Globus pallidus (tissue), 1 donor: ENCODE results near the gene ATP2B3.

Source experiments
- DNase-seq: peaks from one replicate; pipeline ENCODE4 v3.0.0-alpha.2; 2015; ENCODE audit warnings: low spot score

ATP2B3 gene

DNA sequence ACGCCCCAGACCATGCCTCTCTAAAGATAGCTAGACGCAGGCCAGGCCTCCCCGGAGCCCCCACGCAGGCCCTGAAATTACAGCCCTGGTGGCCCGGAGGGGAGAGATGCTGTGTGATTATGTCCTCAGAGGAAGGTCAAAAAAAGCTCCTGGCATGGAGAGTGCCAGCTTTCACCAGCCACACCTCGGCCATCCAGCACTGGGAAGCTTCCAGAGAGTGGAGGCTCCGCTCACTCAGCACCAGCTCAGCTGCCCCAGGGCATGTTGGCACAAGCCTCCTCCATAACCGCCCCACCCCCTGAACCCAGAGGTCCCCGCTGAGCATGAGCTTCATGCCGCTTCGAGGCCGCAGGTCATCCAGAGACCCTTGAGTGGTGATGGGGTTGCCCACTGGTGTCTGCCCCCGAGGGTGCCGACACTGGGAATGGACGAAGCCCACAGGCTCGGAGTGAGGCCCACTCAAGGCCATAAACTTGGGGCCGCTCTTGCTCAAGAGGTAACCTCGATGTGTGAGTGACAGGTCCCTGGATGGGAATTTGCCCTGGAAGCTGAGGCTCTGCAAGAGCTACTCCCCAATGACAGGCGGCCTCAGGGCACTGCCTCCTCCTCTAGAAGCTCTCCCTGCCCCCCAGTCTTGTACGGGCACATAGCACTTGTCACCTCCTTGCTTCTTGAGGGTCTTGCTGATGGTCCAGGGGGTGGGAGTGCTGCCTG lies 27.1 kb upstream of the ATP2B3 start:
- DNase-seq, result no peak

DNA sequence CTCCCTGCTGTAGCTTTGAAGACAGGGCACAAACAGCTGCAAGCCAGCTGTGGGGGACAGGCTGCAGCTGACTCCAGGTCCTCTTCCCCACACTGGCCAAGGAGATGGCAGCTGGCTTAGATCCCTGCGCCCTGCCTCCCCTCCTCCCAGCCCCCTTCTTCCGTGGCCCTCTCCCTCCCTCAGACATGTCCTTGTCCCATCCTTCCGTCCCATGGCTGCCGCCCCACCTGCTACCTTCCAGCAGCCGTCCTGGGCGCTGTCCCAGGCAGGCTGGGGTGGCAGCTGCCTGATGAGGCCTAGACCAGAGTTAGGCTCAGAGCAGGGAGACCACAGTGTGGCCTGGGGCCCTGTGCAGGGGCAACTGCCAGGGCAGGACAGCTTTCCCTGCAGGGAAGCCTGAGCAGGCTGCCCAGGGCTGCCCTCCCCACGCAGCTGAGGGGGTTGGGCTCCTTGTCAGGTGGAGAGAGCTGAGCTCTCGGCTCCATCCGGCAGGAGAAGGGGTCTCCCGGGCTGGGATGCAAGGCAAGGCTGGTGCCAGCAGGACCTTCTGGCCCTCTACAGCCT lies 26.0 kb upstream of the ATP2B3 start:
- DNase-seq, result no peak

DNA sequence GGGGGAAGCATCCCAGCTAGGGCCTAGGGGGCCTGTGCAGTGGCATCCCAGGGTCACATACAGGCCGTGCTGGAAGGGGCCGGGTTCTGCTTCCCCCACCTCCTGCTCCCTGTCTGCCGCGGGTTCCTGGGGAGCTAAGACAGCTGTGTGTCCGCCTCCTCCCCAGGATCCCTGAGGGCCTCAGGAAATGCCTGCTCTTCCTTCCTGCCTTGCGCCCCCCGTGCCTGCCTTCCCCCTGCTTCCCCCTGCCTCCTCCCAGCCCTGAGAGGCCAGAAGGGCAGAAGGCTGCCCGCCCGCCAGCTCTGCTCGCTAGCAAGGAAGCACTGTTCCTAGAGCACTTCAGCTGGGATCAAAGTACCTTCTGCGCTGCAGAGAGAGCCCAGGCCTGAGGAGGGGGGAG lies 25.5 kb upstream of the ATP2B3 start:
- no peak for DNase-seq

DNA sequence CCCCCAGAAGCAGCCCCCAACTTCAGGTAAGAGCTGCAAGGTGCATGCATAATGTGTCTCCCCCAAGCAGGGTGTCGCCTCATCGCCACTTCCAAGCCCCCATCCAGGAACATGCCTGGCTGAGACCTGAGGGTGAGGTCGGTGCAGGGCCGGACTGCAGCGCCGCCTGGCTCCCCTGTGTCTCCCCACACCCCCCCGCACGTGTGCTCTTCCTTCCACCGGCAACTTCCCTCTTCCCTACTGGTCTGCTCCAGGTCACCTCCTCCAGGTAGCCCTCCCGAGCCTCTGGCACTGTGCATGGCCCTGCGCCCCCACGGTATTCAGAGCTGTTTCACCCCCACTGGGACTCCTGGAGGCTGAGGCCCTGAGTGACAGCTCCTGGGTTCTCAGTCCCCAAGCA lies 24.9 kb upstream of the ATP2B3 start:
- no peak for DNase-seq

DNA sequence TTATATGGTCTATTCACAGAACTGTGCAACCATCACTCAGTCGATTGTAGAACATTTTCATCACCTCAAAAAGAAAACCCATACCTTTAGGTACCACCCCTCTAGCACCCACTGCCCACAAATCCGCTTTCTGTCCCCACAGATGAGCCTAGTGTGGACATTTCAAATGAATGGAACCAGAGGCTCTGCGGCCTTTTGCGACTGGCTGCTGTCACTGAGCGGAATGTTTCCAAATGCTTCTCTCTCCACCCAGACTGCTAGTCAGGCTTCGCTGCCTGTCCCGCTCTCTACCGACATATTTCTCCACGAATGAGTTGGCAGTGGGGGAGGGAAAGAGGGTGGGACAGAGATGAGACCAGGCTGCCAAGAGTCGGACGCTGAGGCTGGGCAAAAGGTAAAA lies 24.4 kb upstream of the ATP2B3 start:
- no peak for DNase-seq

DNA sequence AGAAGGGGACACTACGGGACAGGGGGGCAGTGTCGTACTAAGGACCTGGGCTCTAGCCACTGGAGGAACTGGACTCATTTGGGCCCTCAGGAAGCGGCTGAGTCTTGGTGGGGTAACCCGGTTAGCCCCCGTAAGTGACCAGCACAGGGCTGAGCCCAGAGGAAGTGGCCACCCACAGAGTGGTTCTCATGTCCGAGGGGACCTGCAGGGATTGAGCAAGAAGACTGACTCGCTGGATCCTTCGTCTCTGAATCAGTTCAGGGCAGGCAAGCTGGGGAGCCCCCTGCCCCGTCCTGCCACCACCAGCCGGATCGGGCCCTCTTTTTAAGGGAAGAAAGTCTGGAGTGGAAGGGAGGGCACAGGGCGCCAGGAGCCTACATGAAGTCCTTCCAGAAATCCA lies 23.4 kb upstream of the ATP2B3 start:
- DNase-seq, result no peak

DNA sequence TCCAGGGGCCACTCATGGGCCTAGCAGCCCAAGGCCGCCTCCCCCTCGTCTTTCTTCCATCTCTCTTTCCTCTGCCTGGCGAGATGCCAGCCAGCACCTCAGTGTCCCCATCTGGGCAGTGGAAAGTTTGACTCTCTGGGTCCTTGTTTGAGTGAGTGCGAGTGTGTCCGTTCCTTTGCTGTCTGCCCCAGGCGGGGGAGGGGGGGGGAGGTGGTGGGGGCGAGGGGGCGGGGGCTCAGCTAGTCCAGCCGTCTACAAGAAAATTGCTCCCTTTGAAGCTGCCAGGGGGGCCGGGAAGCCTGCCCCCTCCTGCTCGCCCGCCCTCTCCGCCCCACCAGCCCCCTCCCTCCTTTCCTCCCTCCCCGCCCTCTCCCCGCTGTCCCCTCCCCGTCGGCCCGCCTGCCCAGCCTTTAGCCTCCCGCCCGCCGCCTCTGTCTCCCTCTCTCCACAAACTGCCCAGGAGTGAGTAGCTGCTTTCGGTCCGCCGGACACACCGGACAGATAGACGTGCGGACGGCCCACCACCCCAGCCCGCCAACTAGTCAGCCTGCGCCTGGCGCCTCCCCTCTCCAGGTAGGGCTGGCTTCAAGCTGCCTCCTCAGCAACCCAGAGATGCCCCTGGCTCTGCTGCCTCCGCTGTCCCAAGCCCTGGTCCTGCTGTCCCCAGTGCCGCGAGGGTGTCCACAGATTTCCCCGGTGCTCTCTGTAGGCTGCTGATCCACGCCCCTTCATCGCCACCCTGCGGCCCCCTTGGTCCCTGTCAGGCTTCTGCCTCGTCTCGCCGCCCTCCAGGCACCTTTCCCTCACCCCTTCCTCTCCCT lies 22.7 kb upstream of the ATP2B3 start, which contains the start of gene BGN:
TSS of gene BGN (plus strand) at position 440 of the 821 bp plus-strand sequence. CDS start 9,652 bp downstream, outside the sequence.
- DNase-seq, result peak; percentile 37

DNA sequence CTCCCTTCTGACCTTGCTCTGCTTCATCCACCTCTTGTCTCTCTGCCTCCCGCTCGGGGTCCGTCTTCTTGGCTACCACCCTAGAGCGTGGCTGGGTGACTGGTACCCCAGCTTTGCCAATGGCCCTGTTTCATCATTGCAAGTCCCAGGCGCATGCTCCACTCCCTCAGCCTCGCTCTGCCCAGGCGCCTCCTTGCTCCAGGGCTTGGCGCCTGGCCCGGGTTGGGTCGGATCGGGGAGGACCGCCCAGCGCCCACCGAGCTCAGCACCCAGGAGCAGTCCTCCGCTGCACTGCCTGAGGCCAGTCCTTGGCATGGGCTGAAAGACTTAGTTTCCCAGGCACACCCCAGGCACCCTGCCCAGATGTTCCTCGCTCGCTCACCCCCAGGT lies 22.1 kb upstream of the ATP2B3 start:
- DNase-seq, result no peak

DNA sequence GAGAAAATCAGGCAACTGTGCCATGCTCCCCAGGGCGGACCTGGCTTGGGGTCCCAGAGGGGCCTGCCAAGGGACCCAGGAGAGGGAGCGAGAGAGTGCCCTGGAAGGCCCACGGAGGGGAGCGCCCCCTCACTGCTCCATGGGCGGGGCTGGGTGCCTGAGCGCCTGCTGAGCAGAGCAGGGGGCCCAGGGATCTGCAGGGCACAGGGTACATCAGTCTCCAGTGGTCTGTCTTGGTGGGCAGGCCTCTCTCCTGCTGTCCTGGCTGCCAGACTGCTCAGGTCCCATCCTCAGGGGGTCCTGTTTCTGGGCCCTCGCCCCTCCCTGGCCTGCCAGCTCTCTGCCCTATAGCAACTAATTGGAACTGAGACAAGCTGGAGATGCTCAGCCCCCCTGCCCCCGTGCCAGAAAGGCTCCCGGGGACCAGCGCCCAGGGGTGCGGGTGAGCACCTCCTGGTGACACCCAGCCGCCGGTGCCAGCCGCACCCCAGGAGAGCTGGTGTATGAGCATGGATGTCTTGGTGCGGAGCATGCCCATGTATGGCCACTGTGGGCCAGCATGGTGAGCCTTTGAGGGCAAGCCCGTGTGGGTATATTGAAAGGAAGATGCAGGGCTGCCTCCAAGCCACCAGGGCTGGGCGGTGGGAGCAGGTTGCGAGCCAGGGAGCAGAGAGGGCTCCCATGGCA lies 21.4 kb upstream of the ATP2B3 start:
- DNase-seq, result no peak

DNA sequence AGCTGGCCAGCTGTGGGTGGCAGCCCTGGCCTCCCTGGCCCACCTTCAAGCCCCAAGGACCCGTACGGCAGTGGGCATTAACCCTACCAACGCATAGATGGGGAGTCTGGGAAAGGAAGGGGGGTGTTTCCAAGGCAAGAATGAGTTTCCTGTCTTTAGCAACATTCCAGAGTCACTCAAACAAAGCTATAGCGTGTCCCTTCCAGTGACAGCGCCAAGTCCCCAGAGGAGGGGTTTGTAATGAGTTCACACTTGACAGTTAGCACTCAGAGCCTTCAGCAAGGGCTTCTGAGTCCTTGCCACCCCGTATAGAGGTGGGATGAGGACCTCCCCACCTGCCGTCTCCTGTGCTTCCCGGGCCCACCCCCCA lies 20.9 kb upstream of the ATP2B3 start:
- DNase-seq, result no peak

DNA sequence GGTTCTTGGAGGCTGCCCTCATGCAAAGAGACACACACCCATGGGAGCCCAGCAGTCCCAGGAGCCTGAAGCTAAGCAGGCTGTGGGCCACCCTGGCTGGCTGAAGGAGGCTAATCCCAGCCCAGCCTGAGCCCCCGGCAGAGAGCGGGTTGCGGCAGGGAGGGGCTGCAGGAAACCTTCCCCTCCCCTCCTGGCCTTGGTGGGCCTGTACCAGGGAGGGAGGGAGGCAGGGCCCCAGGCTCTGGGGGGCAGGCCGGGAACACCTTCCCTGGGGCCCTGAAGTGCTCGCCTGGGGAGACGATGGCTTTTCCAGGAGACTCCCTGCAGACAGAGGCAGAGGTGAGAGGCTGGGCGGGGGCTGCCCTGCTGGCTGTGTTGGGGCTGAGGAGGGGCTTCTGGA lies 19.0 kb upstream of the ATP2B3 start:
- no peak for DNase-seq

DNA sequence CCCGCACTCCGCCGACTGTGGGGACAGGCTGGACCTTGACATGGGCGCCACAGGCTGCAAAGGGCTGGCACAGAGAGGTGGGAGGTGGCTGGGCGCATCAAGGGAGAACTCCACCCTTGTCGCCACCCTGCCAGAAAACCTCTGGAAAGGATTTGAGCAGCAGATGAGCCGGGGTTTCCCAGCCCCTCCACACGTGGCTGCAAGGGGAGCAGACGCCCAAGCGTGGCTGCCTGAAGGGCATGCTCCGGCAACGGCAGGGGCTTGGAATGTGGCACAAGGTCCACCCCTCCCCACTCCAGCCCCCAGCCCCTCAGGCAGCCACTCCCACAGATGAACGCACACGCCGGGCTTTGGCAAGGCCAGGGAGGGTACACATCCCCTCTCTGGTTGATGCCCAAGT lies 18.1 kb upstream of the ATP2B3 start:
- no peak for DNase-seq

DNA sequence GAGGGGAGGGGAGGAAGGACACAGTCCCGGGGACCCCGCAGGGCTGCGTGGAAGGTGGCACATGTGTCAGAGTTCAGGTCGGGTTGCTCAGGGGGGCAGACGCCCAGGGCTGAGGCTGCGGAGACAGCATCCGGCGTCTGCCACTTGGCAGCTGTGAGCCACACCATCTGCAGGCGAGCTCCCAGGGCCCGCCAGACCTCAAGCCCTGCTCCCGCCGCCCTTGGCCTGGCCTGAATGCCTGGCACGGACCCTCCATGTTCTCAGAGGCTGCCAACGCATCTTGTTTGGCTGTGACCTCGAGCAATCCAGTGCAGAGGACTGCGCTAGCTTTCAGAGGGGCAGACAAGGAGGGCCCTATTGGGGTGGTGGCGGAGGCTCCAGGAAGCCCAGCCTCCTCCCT lies 17.6 kb upstream of the ATP2B3 start:
- peak; percentile 79 for DNase-seq

DNA sequence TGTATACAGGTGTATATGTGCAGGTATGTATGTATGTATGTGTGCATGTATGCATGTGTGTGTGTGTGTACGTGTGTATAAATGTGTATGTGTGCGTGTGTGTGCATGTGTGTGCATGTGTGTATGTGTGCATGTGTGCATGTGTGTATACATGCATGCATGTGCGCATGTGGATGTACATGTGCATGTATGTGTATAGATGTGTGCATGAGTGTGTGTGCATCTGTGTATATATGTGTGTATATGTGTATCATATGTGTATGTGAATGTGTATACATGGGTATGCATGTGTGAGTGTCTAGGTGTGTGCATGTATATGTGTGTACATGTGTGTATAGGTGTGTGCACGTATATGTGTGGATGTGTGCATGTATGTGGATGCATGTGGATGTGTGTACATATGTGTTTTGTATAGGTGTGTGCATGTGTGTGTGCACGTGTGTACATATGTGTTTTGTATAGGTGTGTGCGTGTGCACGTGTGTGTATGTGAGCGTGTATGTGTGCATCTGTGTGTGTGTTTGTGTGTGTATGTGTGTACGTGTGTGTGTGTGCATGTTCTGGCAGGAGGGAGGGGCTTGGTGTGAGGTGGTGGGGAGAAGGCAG lies 16.7 kb upstream of the ATP2B3 start:
- DNase-seq, result no peak

DNA sequence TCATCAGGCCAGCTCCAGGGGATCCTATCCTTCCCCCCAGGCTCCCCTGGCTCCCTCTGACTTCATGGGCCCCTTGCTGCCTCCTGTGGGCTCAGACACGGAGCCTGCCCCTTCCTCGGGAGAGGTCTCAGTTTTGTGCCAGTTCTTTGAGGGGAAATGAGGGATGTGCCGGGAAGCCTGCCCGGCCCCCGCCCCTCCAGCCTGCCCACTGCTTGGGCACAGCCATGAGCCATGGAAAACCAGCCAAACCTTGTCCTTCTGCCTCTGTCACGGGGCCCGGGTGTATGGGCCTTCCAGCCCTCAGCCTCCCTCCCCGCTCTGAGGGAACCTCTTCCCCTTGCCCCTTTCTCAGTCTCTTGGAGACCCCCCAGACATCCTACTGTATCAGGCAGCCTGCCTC lies 15.9 kb upstream of the ATP2B3 start:
- DNase-seq, result no peak

DNA sequence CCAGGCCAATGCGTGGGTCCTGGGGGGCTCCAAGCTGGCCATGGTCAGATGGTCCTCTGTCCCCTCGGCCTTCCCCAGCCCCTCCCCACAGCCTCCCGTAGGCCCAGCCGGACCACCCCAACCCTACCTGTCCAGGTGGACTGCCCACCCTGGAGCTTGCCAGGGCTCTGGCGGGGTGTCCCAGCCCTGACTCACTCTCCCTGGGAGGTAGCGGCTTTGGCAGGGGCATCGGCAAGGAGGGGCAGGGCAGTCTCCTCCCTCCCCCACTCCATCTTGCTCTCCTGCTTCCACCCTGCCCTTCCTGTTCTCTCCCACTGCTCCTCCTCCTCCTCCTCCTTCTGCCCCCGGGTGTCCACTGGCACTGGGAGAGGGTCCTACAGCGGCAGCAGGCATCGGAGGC lies 15.3 kb upstream of the ATP2B3 start:
- DNase-seq, result no peak

DNA sequence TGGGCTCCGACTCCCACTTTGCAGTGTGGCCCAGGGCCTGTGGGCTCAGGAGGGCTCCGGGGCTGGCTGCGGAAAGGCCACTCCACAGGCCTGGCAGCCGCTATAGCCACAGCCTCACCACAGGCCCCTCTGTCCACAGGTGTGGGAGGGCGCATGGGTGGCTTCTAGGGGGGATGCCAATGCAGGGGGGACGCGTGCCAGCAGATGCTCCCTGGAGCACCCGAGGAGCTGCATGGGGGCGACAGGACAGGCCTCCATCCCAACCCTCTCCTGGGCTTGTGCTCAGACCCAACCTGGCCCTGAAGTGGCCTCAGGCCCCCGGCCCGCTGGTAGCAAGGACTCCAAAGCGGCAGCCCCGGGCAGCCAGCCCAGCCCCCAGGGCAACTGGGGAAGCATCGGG lies 14.6 kb upstream of the ATP2B3 start:
- no peak for DNase-seq

DNA sequence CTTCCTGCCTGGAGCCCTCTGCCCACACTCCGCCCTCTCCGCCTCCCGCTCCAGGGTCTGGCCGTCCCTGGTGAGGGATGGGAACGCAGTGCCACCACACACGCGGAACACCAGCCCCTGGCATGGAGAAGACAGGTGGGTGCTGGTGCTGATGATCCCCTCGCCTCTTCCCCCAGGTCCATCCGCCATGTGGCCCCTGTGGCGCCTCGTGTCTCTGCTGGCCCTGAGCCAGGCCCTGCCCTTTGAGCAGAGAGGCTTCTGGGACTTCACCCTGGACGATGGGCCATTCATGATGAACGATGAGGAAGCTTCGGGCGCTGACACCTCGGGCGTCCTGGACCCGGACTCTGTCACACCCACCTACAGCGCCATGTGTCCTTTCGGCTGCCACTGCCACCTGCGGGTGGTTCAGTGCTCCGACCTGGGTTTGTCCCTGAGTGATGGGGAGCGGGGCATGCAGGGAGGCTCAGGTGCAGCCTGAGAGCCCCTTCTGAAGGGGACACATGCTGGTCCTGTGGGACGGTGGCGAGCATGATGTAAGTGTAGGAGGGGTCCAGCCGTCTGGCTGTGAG lies 12.9 kb upstream of the ATP2B3 start:
- no peak for DNase-seq

DNA sequence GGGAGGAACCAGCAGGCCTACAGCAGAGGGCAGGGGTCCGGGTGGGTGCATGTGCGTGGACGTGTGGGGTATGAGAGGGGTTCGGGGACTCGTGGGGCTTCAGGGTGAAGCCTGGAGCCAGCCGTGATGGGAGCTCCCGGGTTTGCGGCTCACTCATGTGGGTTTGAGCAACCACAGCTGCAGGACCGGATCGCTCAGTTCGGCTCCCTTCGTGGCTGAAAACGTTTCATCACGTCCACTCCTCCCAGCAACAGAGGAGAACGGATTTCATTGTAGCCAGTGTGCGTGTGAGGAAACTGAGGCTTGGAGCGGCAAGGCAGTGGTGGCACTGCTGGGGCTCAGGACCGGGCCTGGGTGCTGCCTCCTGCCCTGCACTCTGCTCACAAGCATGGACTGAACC lies 12.1 kb upstream of the ATP2B3 start:
- DNase-seq, result no peak

DNA sequence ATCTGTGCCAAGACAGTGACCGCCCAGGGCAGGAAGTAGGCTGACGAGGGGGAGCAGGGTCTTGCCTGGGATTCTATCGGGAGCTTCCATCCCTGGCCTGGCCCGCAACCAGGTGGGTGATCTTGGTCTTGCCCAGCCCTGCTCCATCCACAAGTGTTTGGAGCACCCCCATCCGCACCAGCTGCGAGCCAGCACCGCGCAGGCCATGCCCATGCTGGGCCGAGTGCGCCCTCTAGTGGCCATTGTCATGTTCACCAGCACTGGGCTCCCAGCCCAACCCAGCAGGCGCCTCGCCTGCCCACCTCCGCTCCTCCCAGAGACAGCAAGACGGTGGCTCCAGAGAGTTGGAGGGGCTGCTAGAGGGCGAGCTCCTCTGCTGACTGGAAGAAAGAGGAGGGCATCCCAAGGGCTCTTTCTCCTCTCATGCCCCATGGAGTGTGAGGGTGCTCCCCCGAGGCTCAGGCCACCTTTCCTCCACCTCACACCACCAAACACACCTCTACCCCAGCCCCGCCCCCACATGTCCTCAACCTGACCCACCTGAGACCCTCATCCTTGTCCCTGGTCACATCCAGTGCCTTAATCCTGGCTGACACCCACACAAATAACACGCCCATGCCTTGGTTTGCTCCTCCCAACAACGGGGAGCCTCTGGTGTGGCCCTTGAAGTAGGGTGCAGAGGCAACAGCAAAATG lies 9.8 kb upstream of the ATP2B3 start:
- DNase-seq, result peak; percentile 62

DNA sequence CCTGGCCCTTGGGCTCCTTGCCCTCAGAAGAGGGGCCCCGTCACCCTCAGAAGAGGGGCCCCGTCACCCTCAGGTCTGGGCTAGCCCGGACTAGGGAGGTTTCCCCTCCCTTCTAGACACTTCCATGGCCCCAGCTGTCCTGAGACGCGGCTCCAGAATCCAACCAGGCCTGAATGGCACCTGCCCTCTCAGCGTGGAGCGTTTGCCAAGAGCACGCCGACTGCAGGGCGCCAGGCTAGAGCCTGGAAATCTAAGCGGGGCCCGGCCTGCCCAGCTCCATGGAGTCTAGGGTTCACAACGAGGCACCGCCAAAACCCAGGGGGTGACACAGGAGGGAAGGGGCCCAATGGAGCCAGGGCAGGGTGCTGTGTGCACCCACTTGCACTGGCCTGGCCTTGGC lies 7.8 kb upstream of the ATP2B3 start:
- no peak for DNase-seq
